SU-DHL-6 (cell line): Measurements from ENCODE around the gene LAMB4.

Experiments
- H2AFZ ChIP-seq: fragments of 200-600 bp; sonication (generic); 2 replicates; pipeline ENCODE4 v1.6.1; 2014; ENCODE audit warnings: low read depth, mild to moderate bottlenecking, moderate library complexity, mixed read lengths, antibody characterized with exemption, low read length; ENCODE audit not compliant: severe bottlenecking
- H3F3A ChIP-seq: fragments of 200-600 bp; shearing (Covaris generic); 2 replicates; pipeline ENCODE4 v1.6.0; 2016; ENCODE audit warnings: antibody characterized with exemption, mild to moderate bottlenecking; ENCODE audit not compliant: insufficient read depth
- H3K27ac ChIP-seq: fragments of 200-600 bp; sonication (generic); 2 replicates; pipeline ENCODE4 v1.5.1; 2016; ENCODE audit warnings: low read depth, mild to moderate bottlenecking, low read length, moderate library complexity, mixed read lengths
- H3K27me3 ChIP-seq: fragments of 200-600 bp; sonication (generic), shearing (Covaris generic); 2 replicates; pipeline ENCODE4 v1.6.0; 2014; ENCODE audit warnings: mild to moderate bottlenecking, low read length
- H3K36me3 ChIP-seq: fragments of 200-600 bp; sonication (generic); 2 replicates; pipeline ENCODE4 v1.6.1; 2014; ENCODE audit warnings: mild to moderate bottlenecking, low read length, mixed read lengths
- H3K4me2 ChIP-seq: fragments of 300-600, 200-600 bp; shearing (Covaris generic), sonication (generic); 2 replicates; pipeline ENCODE4 v1.6.0; 2014; ENCODE audit warnings: low read length, low read depth, mild to moderate bottlenecking; ENCODE audit not compliant: poor library complexity, severe bottlenecking
- H3K4me3 ChIP-seq: fragments of 200-600 bp; sonication (generic); 2 replicates; pipeline ENCODE4 v1.5.1; 2014; ENCODE audit warnings: antibody characterized with exemption, low read length, mild to moderate bottlenecking, mixed read lengths; ENCODE audit not compliant: insufficient read depth, poor library complexity, severe bottlenecking
- H3K79me2 ChIP-seq: fragments of 200-600 bp; sonication (generic); 2 replicates; pipeline ENCODE4 v1.6.1; 2014; ENCODE audit warnings: mild to moderate bottlenecking, low read length, moderate library complexity; ENCODE audit not compliant: insufficient read depth
- H3K9ac ChIP-seq: fragments of 200-600 bp; sonication (generic); 2 replicates; pipeline ENCODE4 v1.7.0; 2014; ENCODE audit warnings: mild to moderate bottlenecking, low read length
- H3K9me2 ChIP-seq: fragments of 200-600 bp; sonication (generic); replicated peaks from 2 replicates; pipeline ENCODE4 v1.6.1; 2014; ENCODE audit warnings: low read length; ENCODE audit not compliant: insufficient read depth
- H3K9me3 ChIP-seq: fragments of 200-600 bp; sonication (generic); 2 replicates; pipeline ENCODE4 v1.6.1; 2014; ENCODE audit warnings: low read length, mixed read lengths; ENCODE audit not compliant: insufficient read depth
- H4K20me1 ChIP-seq: fragments of 200-600 bp; sonication (generic); 2 replicates; pipeline ENCODE4 v1.6.1; 2014; ENCODE audit warnings: low read depth, mild to moderate bottlenecking, antibody characterized with exemption, low read length, moderate library complexity, mixed read lengths
- EZH2phosphoT487 ChIP-seq: fragments of 200-600 bp; sonication (generic), shearing (Covaris generic); conservative IDR thresholded peaks from 2 replicates; pipeline ENCODE4 v1.6.1; 2018; ENCODE audit warnings: mild to moderate bottlenecking, antibody characterized with exemption, low read length, moderate library complexity, mixed read lengths
- TF ChIP-seq, protein P1 (sequence below): fragments of 200-600 bp; sonication (generic); IDR thresholded peaks from one replicate; pipeline ENCODE4 v1.5.1; 2017; ENCODE audit warnings: antibody characterized with exemption, mild to moderate bottlenecking, low read length, moderate library complexity; ENCODE audit not compliant: insufficient read depth, poor library complexity, severe bottlenecking

Gene LAMB4

DNA sequence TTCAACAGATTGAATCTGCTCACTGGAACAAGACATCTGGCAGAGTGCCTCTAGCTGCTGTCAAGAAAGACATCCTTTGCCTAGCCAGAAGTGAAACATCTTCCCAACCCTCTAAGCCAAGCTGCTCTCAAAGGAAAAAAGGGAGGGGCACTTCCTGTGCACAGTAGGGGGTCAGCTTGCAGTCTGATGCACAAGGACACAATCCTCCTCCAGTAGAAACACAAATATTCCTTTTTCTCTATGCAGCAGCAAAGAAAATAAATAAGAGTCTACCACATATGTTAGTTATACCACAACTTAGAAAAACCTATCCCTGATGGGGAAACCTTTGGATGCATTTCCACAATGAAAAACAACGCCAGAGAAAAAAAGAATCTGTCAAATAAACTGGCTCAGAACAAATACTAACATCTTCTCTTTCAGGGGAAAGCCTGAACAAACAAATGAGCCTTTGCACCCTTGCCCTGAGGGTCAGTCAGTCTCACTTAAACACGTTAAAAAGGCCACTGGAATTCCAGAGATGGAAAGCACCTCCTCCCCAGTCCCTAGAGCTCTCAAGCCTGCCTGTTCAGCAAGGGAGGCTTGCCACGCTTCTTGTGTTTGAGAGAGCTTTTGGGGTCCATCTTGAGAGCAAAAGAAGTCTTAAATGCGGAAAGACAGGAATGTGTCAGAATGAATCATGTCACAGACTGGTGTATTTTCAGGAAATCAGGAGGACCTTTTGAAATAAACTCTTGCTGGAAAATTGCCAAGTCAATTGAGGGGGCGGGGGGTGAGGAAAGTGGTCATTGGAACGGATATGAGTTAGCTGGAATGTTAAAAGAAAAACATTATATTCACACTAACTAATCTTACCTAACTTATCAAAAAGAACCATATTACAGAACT, 134.7 kb downstream of the LAMB4 start:
- Histone ChIP-seq H3K4me2 (no peak overlapping the region), H2AFZ (no peak overlapping the region), H3F3A (no peaks in the 10 kb centered on the region), H3K36me3 (no peaks in the 10 kb centered on the region), H3K27me3 (no peaks in the 10 kb centered on the region), H3K9me3 (no peaks in the 10 kb centered on the region), H3K4me3 (no peak overlapping the region), H3K9me2 (no peaks in the 10 kb centered on the region), H4K20me1 (no peaks in the 10 kb centered on the region), H3K9ac (no peak overlapping the region), H3K27ac (no peak overlapping the region), H3K79me2 (no peaks in the 10 kb centered on the region)
- TF ChIP-seq EZH2phosphoT487, result no peak
- TF ChIP-seq, protein P1, sequence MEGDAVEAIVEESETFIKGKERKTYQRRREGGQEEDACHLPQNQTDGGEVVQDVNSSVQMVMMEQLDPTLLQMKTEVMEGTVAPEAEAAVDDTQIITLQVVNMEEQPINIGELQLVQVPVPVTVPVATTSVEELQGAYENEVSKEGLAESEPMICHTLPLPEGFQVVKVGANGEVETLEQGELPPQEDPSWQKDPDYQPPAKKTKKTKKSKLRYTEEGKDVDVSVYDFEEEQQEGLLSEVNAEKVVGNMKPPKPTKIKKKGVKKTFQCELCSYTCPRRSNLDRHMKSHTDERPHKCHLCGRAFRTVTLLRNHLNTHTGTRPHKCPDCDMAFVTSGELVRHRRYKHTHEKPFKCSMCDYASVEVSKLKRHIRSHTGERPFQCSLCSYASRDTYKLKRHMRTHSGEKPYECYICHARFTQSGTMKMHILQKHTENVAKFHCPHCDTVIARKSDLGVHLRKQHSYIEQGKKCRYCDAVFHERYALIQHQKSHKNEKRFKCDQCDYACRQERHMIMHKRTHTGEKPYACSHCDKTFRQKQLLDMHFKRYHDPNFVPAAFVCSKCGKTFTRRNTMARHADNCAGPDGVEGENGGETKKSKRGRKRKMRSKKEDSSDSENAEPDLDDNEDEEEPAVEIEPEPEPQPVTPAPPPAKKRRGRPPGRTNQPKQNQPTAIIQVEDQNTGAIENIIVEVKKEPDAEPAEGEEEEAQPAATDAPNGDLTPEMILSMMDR, result no peak

DNA sequence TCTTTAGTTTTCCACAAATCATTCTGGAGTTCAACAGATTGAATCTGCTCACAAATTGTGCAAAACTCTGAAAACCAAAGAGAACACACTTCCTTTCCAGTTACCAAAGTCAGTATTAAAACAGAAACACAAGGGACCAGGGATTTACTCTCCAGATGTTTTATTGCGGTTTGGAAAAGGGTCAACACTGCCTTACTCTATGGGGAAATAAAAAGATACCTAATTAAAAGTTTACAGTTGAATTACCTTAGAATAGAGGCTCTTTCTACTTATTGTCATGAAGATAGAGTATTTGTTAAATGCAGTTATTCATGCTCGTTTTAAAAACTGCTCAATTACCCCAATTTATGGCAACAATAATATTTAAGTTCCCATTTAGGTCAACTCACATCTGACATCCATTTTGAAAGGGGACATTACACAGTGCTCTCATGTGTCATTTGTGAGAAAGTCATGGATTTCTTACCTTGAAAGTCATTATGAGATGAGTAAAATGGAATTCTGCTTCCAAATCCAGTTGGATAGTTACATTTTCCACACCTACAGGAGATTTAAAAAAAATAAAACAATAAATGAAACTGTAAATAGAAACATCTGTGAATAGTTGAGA, 135.6 kb downstream of the LAMB4 start:
- Histone ChIP-seq H3K9me2 (no peaks in the 10 kb centered on the region), H4K20me1 (no peaks in the 10 kb centered on the region), H3K4me3 (no peak overlapping the region), H3K27me3 (no peaks in the 10 kb centered on the region), H2AFZ (no peak overlapping the region), H3K9me3 (no peaks in the 10 kb centered on the region), H3K4me2 (no peak overlapping the region), H3F3A (no peaks in the 10 kb centered on the region), H3K79me2 (no peaks in the 10 kb centered on the region), H3K9ac (no peak overlapping the region), H3K36me3 (no peaks in the 10 kb centered on the region), H3K27ac (no peak overlapping the region)
- TF ChIP-seq, protein P1, result no peak
- TF ChIP-seq EZH2phosphoT487, result no peak

DNA sequence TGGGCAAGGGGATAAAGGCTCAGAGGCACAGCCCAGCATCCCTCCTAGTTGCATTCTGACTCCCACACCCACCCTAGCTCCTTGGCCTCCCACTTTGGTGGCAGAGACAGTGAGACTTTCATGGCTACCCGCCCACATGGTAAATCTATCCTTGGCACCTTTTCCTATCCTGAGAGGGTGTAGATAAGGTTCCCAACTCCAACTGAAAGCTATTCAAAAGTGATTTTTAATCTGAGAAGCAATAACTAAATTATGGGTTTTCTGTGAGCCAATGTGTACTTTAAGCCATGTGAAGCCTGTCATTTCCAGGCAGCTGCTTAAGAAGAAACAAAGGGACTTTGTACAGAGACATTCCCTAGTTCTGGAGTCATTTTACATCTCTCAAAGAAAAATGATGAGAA, 136.3 kb downstream of the LAMB4 start:
- TF ChIP-seq, protein P1, result no peak
- no peak for TF ChIP-seq EZH2phosphoT487
- Histone ChIP-seq H3K79me2 (no peaks in the 10 kb centered on the region), H3K9me3 (no peaks in the 10 kb centered on the region), H3K27me3 (no peaks in the 10 kb centered on the region), H3K9ac (no peak overlapping the region), H3K27ac (no peak overlapping the region), H4K20me1 (no peaks in the 10 kb centered on the region), H3K4me3 (no peak overlapping the region), H3F3A (no peaks in the 10 kb centered on the region), H3K36me3 (no peaks in the 10 kb centered on the region), H2AFZ (no peak overlapping the region), H3K9me2 (no peaks in the 10 kb centered on the region), H3K4me2 (no peak overlapping the region)
